ENCODE measurements around the gene C6orf52.

The C6orf52 gene

GRCh38 chr6:10658910-10659698 is 35.3 kb downstream of the C6orf52 start:
- DNase-seq = no peak

GRCh38 chr6:10655508-10656055 is 38.8 kb downstream of the C6orf52 start:
- no peak for DNase-seq

GRCh38 chr6:10644225-10644624 is 50.2 kb downstream of the C6orf52 start:
- no peak for DNase-seq

- DNase-seq = no peak
These were observed 51.2 kb downstream of the C6orf52 start for GRCh38 chr6:10643201-10643651.

GRCh38 chr6:10641528-10641927 is 52.9 kb downstream of the C6orf52 start:
- no peak for DNase-seq

- no peak for DNase-seq
These were observed 54.0 kb downstream of the C6orf52 start for GRCh38 chr6:10640412-10640811.

GRCh38 chr6:10633216-10633615 is 61.2 kb downstream of the C6orf52 start:
- no peak for DNase-seq

- no peak for DNase-seq
These were observed 64.2 kb downstream of the C6orf52 start for GRCh38 chr6:10630178-10630577.

- DNase-seq = no peak
These were observed 66.6 kb downstream of the C6orf52 start for GRCh38 chr6:10627800-10628199.

- DNase-seq = no peak
These were observed 68.2 kb downstream of the C6orf52 start for GRCh38 chr6:10626154-10626741.

- no peak for DNase-seq
These were observed 69.6 kb downstream of the C6orf52 start for GRCh38 chr6:10624836-10625235.

GRCh38 chr6:10621847-10622246 is 72.6 kb downstream of the C6orf52 start:
- DNase-seq = no peak

Data from anterior cingulate cortex (tissue), 58 donors.